Measurements from ENCODE around the gene DNAH8. TPM values are rescaled to one million over a fixed set of nuclear protein-coding genes. Genes with fewer than 3 reads are reported as not detected.

The DNAH8 gene
- polyA plus RNA-seq, 3 donors, result not detected

- Histone ChIP-seq H3K4me2 (replicated peaks; ENCODE audit: extremely low read depth, low read length, poor library complexity, severe bottlenecking) (no peak overlapping the region), H2AFZ (ENCODE audit: insufficient read depth, low read depth, low read length, poor library complexity, severe bottlenecking) (no peak overlapping the region), H3K9ac (ENCODE audit: insufficient read depth, low read length, poor library complexity, severe bottlenecking) (no peak overlapping the region), H3K27me3 (ENCODE audit: control insufficient read depth in 2 of 2, insufficient read depth in 2 of 2, low read length in 2 of 2) (peaks cover 0 to 5% of the 10 kb centered on the region in 2 donors), H3K4me1 (ENCODE audit: control insufficient read depth in 1 of 2, insufficient read depth in 2 of 2, low read length in 2 of 2) (no peaks in the 10 kb centered on the region), H3K36me3 (replicated peaks in 1 of 2; ENCODE audit: control insufficient read depth in 1 of 2, insufficient read depth in 2 of 2, low read length in 2 of 2) (no peaks in the 10 kb centered on the region), H3K27ac (ENCODE audit: low read depth in 1 of 2, low read length in 2 of 2) (no peak overlapping the region), H3K4me3 (replicated peaks in 1 of 3; ENCODE audit: low read depth in 2 of 3, low read length in 3 of 3) (no peak overlapping the region), H3K79me2 (ENCODE audit: insufficient read depth, low read length) (no peaks in the 10 kb centered on the region), H4K20me1 (ENCODE audit: insufficient read depth, low read length) (no peaks in the 10 kb centered on the region), H3K9me3 (replicated peaks in 1 of 2; ENCODE audit: control insufficient read depth in 1 of 2, insufficient read depth in 1 of 2, low read length in 2 of 2) (no peaks in the 10 kb centered on the region)
- no peak for DNase-seq
- H3K4me3 Mint-ChIP-seq, result no peak overlapping the region
- H3K27me3 Mint-ChIP-seq (ENCODE audit: low read depth in 3 of 3), result peaks cover 5 to 27% (median 12%) of the 10 kb centered on the region in 3 donors
- H3K4me1 Mint-ChIP-seq, result peaks cover 11% of the 10 kb centered on the region
- no peaks in the 10 kb centered on the region for H3K36me3 Mint-ChIP-seq
- 87% methylated on average over 3 of the region's 6 CpGs for WGBS (ENCODE audit: insufficient coverage)
- peaks cover 0 to 6% (median 0%) of the 10 kb centered on the region in 7 donors for H3K9me3 Mint-ChIP-seq
- no peak overlapping the region for H3K27ac Mint-ChIP-seq
- TF ChIP-seq, protein P1, sequence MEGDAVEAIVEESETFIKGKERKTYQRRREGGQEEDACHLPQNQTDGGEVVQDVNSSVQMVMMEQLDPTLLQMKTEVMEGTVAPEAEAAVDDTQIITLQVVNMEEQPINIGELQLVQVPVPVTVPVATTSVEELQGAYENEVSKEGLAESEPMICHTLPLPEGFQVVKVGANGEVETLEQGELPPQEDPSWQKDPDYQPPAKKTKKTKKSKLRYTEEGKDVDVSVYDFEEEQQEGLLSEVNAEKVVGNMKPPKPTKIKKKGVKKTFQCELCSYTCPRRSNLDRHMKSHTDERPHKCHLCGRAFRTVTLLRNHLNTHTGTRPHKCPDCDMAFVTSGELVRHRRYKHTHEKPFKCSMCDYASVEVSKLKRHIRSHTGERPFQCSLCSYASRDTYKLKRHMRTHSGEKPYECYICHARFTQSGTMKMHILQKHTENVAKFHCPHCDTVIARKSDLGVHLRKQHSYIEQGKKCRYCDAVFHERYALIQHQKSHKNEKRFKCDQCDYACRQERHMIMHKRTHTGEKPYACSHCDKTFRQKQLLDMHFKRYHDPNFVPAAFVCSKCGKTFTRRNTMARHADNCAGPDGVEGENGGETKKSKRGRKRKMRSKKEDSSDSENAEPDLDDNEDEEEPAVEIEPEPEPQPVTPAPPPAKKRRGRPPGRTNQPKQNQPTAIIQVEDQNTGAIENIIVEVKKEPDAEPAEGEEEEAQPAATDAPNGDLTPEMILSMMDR (IDR thresholded peaks at IDR 0.05), result no peak
- intact Hi-C loops (cut with micrococcal nuclease), result no loop called here
These were observed 81.7 kb downstream of the DNAH8 start for GRCh38 chr6:38796850-38797249.

DNA sequence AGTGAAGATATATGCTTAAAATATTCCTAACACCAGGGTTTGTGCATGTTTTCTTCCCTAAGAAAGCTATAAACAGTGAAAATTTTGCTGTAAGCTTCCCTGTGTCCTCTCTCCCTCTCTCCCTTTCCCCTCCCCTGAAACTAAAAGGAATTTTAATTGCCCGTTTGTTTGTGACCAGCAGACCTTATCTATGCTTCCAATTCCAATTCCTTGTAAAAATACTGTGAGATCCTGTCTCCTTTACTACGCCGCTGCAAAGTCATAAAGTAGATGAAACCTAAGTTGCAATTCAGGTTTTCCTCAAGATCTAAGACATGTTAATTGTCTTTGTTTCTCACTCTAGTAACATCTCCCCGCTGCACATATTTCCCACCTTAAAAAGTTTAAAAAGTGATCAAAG, 82.3 kb downstream of the DNAH8 start:
- WGBS (ENCODE audit: insufficient coverage), result 100% methylated on average over 1 of the region's 4 CpGs
- Mint-ChIP-seq H3K4me1 (peaks cover 11% of the 10 kb centered on the region), H3K9me3 (peaks cover 0 to 4% (median 0%) of the 10 kb centered on the region in 7 donors), H3K4me3 (no peak overlapping the region), H3K27me3 (ENCODE audit: low read depth in 3 of 3) (peaks cover 5 to 27% (median 12%) of the 10 kb centered on the region in 3 donors), H3K36me3 (no peaks in the 10 kb centered on the region), H3K27ac (no peak overlapping the region)
- no peak overlapping the region for H3K4me3 ChIP-seq (replicated peaks in 1 of 3; ENCODE audit: low read depth in 2 of 3, low read length in 3 of 3)
- H3K9ac ChIP-seq (ENCODE audit: insufficient read depth, low read length, poor library complexity, severe bottlenecking), result no peak overlapping the region
- TF ChIP-seq, protein P1 (IDR thresholded peaks at IDR 0.05), result no peak
- intact Hi-C loops (cut with micrococcal nuclease), result no loop called here
- no peak overlapping the region for H3K27ac ChIP-seq (ENCODE audit: low read depth in 1 of 2, low read length in 2 of 2)
- no peaks in the 10 kb centered on the region for H3K9me3 ChIP-seq (replicated peaks in 1 of 2; ENCODE audit: control insufficient read depth in 1 of 2, insufficient read depth in 1 of 2, low read length in 2 of 2)
- no peak overlapping the region for H3K4me2 ChIP-seq (replicated peaks; ENCODE audit: extremely low read depth, low read length, poor library complexity, severe bottlenecking)
- H3K4me1 ChIP-seq (ENCODE audit: control insufficient read depth in 1 of 2, insufficient read depth in 2 of 2, low read length in 2 of 2), result no peaks in the 10 kb centered on the region
- H3K36me3 ChIP-seq (replicated peaks in 1 of 2; ENCODE audit: control insufficient read depth in 1 of 2, insufficient read depth in 2 of 2, low read length in 2 of 2), result no peaks in the 10 kb centered on the region
- H4K20me1 ChIP-seq (ENCODE audit: insufficient read depth, low read length), result no peaks in the 10 kb centered on the region
- H2AFZ ChIP-seq (ENCODE audit: insufficient read depth, low read depth, low read length, poor library complexity, severe bottlenecking), result no peak overlapping the region
- DNase-seq, result no peak
- H3K27me3 ChIP-seq (ENCODE audit: control insufficient read depth in 2 of 2, insufficient read depth in 2 of 2, low read length in 2 of 2), result peaks cover 0 to 5% of the 10 kb centered on the region in 2 donors
- H3K79me2 ChIP-seq (ENCODE audit: insufficient read depth, low read length), result no peaks in the 10 kb centered on the region

Measured in CD14-positive monocyte (primary cell).